Body of pancreas (tissue), 4 donors: ENCODE data around the gene SLX4IP. TPM values are rescaled to one million over a fixed set of nuclear protein-coding genes. Genes with fewer than 3 reads are reported as not detected.

Experiments used
- ATAC-seq: fragments of 150-250 bp; one replicate; pipeline ENCODE4 v1.9.1; 2016
- DNase-seq, 4 donors: peaks; one replicate each; pipeline ENCODE4 v3.0.0-alpha.2; 2019
- H3K27ac ChIP-seq, 4 donors: fragments of 200-600 bp; sonication (generic); 1 replicate in 3 of 4; 2 replicates in 1 of 4; pipeline versions ENCODE4 v1.5.1 to v1.6.1; 2016 to 2019; ENCODE audit warnings: mild to moderate bottlenecking in 1 of 4, mixed read lengths in 1 of 4, moderate library complexity in 1 of 4
- H3K27me3 ChIP-seq, 2 donors: fragments of 200-600 bp; sonication (generic); one replicate each; pipeline ENCODE4 v1.6.0; 2016; ENCODE audit warnings: mild to moderate bottlenecking in 1 of 2
- H3K36me3 ChIP-seq, 2 donors: fragments of 200-600 bp; sonication (generic); replicated peaks in 1 of 2; 2 replicates each; pipeline ENCODE4 v1.5.1; 2016; ENCODE audit warnings: low read depth in 2 of 2; ENCODE audit not compliant: insufficient read depth in 1 of 2
- H3K4me1 ChIP-seq: fragments of 200-600 bp; sonication (generic); one replicate; pipeline ENCODE4 v1.6.0; 2016
- H3K4me3 ChIP-seq, 2 donors: fragments of 200-600 bp; sonication (generic); 1 replicate in 1 of 2; 2 replicates in 1 of 2; pipeline ENCODE4 v1.5.1; 2016 to 2019
- H3K9me3 ChIP-seq, 3 donors: fragments of 200-600 bp; sonication (generic); 1 replicate in 2 of 3; 2 replicates in 1 of 3; pipeline ENCODE4 v1.5.1; 2016
- CTCF ChIP-seq, 7 experiments: fragments of 450-650 bp in 4 of 7; fragments of 200-600 bp in 3 of 7; sonication (generic) in 3 of 7; IDR thresholded peaks; one replicate each; pipeline ENCODE4 v1.5.1; 2016 to 2019; ENCODE audit warnings: antibody characterized with exemption in 7 of 7
- POLR2A ChIP-seq, 3 donors: fragments of 450-650 bp; IDR thresholded peaks; one replicate each; pipeline ENCODE4 v1.6.1; 2016; ENCODE audit warnings: antibody characterized with exemption in 3 of 3, mild to moderate bottlenecking in 2 of 3
- whole genome bisulfite sequencing, 2 donors: methylation state at CpG; one replicate each; pipeline ENCODE4 v1.1.5; 2017; 5-methylcytosine and 5-hydroxymethylcytosine counted together
- intact Hi-C: fragments of 100-400 bp; cut with DNase I; formaldehyde crosslinking; loops from one replicate; pipeline ENCODE4 v1.15.1; 2023
- total RNA-seq, 2 donors: library from RNA; depleted of rRNA; stranded (reverse); fragments of >200 nt; gene quantifications; one replicate each; pipeline ENCODE4 v1.1.0, GENCODE V29; 2016

Gene SLX4IP
- total RNA-seq, 2 donors from 2014 or later, result 4.3 to 4.7 TPM

- H3K27me3 ChIP-seq, result no peaks in the 10 kb centered on the region
- no peak overlapping the region for H3K4me3 ChIP-seq
- H3K4me1 ChIP-seq, result peaks cover 91% of the 10 kb centered on the region
- WGBS, 2 donors, result 8 to 22% methylated on average over 1 to 6 of the region's 6 CpGs
- peak; percentile 33 for ATAC-seq
- intact Hi-C loops, result loop anchor here (10.0 kb wide), 1 partner anchor 609 kb away; no protein-coding TSS in a partner anchor
- no peaks in the 10 kb centered on the region for H3K36me3 ChIP-seq
- no peaks in the 10 kb centered on the region for H3K9me3 ChIP-seq
- peak in 2 of 4 donors; percentile 22 to 30 for DNase-seq
- peak overlapping the region; percentile 48 to 76 (median 73) for H3K27ac ChIP-seq
- peak in 1 of 7 experiments; percentile 6 for TF ChIP-seq CTCF (IDR thresholded peaks at IDR 0.05)
- no peak for TF ChIP-seq POLR2A (IDR thresholded peaks at IDR 0.05)
Observed at GRCh38 chr20:10665791-10666190, 230.7 kb downstream of the SLX4IP start.

GRCh38 chr20:10666221-10667076 is 231.3 kb downstream of the SLX4IP start:
- intact Hi-C loops, result loop anchor here (10.0 kb wide), 1 partner anchor 608 kb away; no protein-coding TSS in a partner anchor
- peaks cover 91% of the 10 kb centered on the region for H3K4me1 ChIP-seq
- peak overlapping the region; percentile 65 to 76 (median 73) for H3K27ac ChIP-seq
- TF ChIP-seq CTCF (IDR thresholded peaks at IDR 0.05) (no peak), POLR2A (IDR thresholded peaks at IDR 0.05) (no peak)
- H3K9me3 ChIP-seq, result no peaks in the 10 kb centered on the region
- no peak overlapping the region for H3K4me3 ChIP-seq
- WGBS, 2 donors, result 54 to 62% methylated on average over 7 of the region's 7 CpGs
- H3K27me3 ChIP-seq, result no peaks in the 10 kb centered on the region
- DNase-seq (peak in 1 of 4 donors; percentile 51), ATAC-seq (no peak)
- H3K36me3 ChIP-seq, result no peaks in the 10 kb centered on the region

- Histone ChIP-seq H3K36me3 (no peaks in the 10 kb centered on the region), H3K27me3 (no peaks in the 10 kb centered on the region), H3K4me1 (peaks cover 94% of the 10 kb centered on the region), H3K27ac (peak overlapping the region; percentile 65 to 76 (median 73)), H3K4me3 (no peak overlapping the region), H3K9me3 (no peaks in the 10 kb centered on the region)
- intact Hi-C loops, result loop anchor here (10.0 kb wide), 1 partner anchor 608 kb away; no protein-coding TSS in a partner anchor
- WGBS, 2 donors, result 48 to 77% methylated on average over 11 to 21 of the region's 21 CpGs
- TF ChIP-seq CTCF (IDR thresholded peaks at IDR 0.05) (no peak), POLR2A (IDR thresholded peaks at IDR 0.05) (no peak)
- peak in 3 of 4 donors; percentile 38 to 65 (median 63) for DNase-seq
- no peak for ATAC-seq
Observed at GRCh38 chr20:10667077-10667401, 231.9 kb downstream of the SLX4IP start.

GRCh38 chr20:10667560-10668167 is 232.6 kb downstream of the SLX4IP start:
- peaks cover 88% of the 10 kb centered on the region for H3K4me1 ChIP-seq
- TF ChIP-seq CTCF (IDR thresholded peaks at IDR 0.05) (no peak), POLR2A (IDR thresholded peaks at IDR 0.05) (no peak)
- intact Hi-C loops, result loop anchor here (10.0 kb wide), 1 partner anchor 607 kb away; no protein-coding TSS in a partner anchor
- no peak for ATAC-seq
- WGBS, 2 donors, result 70 to 76% methylated on average over 6 of the region's 6 CpGs
- H3K27ac ChIP-seq, result peak overlapping the region; percentile 65 to 76 (median 73)
- H3K36me3 ChIP-seq, result no peaks in the 10 kb centered on the region
- H3K9me3 ChIP-seq, result no peaks in the 10 kb centered on the region
- H3K4me3 ChIP-seq, result no peak overlapping the region
- no peaks in the 10 kb centered on the region for H3K27me3 ChIP-seq
- no peak for DNase-seq
